ENCODE results near the gene BIRC2.
A peak's percentile ranks its signal among the peaks of the same experiment; 100 is the strongest.

The BIRC2 gene

GRCh38 chr11:102396708-102397563, 49.9 kb downstream of the BIRC2 start:
- Mint-ChIP-seq H3K27ac (peak overlapping the region; percentile 17), H3K9me3 (no peaks in the 10 kb centered on the region), H3K4me3 (no peak overlapping the region), H3K4me1 (peaks cover 28% of the 10 kb centered on the region), H3K36me3 (peaks cover 91% of the 10 kb centered on the region)
- peak; percentile 82 for ATAC-seq
- DNase-seq (ENCODE audit: low spot score in 2 of 2), result no peak

DNA sequence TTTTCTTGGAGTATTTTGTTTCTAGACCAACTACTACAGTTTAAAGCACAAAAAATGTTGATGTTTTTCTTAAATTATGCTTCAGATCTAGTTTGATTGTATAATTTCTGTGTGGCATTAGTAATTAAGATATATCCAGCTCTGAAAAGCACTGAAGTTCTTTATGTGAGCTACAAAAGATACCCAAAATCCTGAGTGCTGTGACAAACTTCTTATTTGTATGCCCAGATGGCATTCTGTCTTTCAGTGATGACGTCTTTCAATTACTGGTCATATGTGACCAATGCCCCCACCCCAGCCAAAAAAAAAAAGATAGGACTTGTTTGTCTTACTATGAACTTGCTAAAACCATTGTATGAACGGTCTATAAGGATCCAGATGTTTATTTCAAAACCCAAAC, 51.3 kb downstream of the BIRC2 start:
- H3K4me3 Mint-ChIP-seq, result no peak overlapping the region
- no peak for ATAC-seq
- no peak for DNase-seq (ENCODE audit: low spot score in 2 of 2)
- H3K4me1 Mint-ChIP-seq, result peaks cover 27% of the 10 kb centered on the region
- H3K9me3 Mint-ChIP-seq, result no peaks in the 10 kb centered on the region
- no peak overlapping the region for H3K27ac Mint-ChIP-seq
- H3K36me3 Mint-ChIP-seq, result peaks cover 99% of the 10 kb centered on the region

DNA sequence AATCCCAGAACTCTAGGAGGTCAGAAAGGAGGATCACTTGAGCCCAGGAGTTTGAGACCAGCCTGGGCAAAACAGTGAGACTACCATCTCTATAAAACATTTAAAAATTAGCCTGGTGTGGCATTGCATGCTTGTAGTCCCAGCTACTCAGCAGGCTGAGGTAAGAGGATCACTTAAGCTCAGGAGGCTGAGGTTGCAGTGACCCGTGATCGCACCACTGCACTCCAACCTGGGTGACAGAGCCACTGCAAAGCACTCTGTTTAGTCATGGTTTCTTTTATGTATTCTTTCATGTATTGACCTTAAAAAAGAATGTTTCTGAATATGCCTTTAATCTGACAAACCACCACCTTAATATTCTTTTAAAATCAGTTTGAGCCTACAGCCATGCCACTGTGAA, 52.2 kb downstream of the BIRC2 start:
- peaks cover 30% of the 10 kb centered on the region for H3K4me1 Mint-ChIP-seq
- H3K27ac Mint-ChIP-seq, result no peak overlapping the region
- H3K9me3 Mint-ChIP-seq, result no peaks in the 10 kb centered on the region
- H3K4me3 Mint-ChIP-seq, result no peak overlapping the region
- ATAC-seq, result no peak
- peaks cover 99% of the 10 kb centered on the region for H3K36me3 Mint-ChIP-seq
- no peak for DNase-seq (ENCODE audit: low spot score in 2 of 2)

GRCh38 chr11:102400603-102401002, 53.6 kb downstream of the BIRC2 start:
- H3K36me3 Mint-ChIP-seq, result peaks cover 97% of the 10 kb centered on the region
- H3K4me1 Mint-ChIP-seq, result peaks cover 32% of the 10 kb centered on the region
- no peak overlapping the region for H3K27ac Mint-ChIP-seq
- no peak for DNase-seq (ENCODE audit: low spot score in 2 of 2)
- ATAC-seq, result no peak
- H3K4me3 Mint-ChIP-seq, result no peak overlapping the region
- H3K9me3 Mint-ChIP-seq, result no peaks in the 10 kb centered on the region

DNA sequence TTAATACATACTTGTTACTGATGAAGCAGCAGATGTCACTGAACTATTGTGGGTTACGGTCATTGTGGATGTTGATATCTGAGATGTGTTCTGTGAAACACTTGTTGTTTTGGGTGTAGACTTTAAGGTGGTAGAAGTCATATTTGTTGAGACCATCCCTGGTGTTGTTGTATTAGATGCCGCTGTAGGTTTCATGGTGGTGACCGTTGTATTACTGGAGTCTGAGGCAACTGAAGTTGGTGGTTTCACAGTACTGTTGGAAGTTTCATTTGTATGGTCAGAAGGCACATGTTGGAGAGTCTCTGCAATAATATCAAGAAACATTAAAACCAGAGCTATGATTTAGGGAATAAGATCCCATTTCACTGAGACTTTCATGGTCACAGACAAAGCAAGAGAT, 54.9 kb downstream of the BIRC2 start:
- Mint-ChIP-seq H3K27ac (no peak overlapping the region), H3K9me3 (no peaks in the 10 kb centered on the region), H3K4me3 (no peak overlapping the region), H3K4me1 (peaks cover 35% of the 10 kb centered on the region), H3K36me3 (peaks cover 97% of the 10 kb centered on the region)
- ATAC-seq (peak; percentile 57), DNase-seq (ENCODE audit: low spot score in 2 of 2) (no peak)

GRCh38 chr11:102402548-102402947, 55.5 kb downstream of the BIRC2 start:
- ATAC-seq (no peak), DNase-seq (ENCODE audit: low spot score in 2 of 2) (no peak)
- Mint-ChIP-seq H3K4me3 (no peak overlapping the region), H3K36me3 (peaks cover 97% of the 10 kb centered on the region), H3K9me3 (no peaks in the 10 kb centered on the region), H3K27ac (no peak overlapping the region), H3K4me1 (peaks cover 37% of the 10 kb centered on the region)

DNA sequence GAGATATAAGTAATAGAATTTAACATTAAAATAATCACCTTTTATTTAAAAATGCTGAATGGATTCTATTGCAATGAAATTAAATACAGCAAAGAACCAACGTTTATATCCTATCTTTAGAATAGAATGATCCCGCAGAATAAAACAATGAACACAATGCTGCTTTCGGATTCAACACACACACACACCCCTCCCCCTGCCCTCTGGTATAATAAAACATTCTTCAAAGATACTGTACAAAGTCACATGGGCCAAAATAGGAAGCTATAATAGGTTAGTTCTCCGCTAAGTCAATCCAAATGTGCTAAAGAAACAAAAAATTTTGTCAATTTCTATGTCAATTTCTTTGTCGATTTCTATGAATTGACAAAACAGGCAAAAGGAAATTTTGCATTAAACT, 58.5 kb downstream of the BIRC2 start:
- Mint-ChIP-seq H3K27ac (no peak overlapping the region), H3K4me1 (peaks cover 47% of the 10 kb centered on the region), H3K9me3 (no peaks in the 10 kb centered on the region), H3K36me3 (peaks cover 84% of the 10 kb centered on the region), H3K4me3 (no peak overlapping the region)
- ATAC-seq (no peak), DNase-seq (ENCODE audit: low spot score in 2 of 2) (no peak)

- no peak for DNase-seq (ENCODE audit: low spot score in 2 of 2)
These were observed 59.1 kb downstream of the BIRC2 start for GRCh38 chr11:102406099-102406498.

GRCh38 chr11:102407901-102408300, 60.9 kb downstream of the BIRC2 start:
- Mint-ChIP-seq H3K36me3 (peaks cover 77% of the 10 kb centered on the region), H3K4me3 (no peak overlapping the region), H3K9me3 (no peaks in the 10 kb centered on the region), H3K27ac (peak overlapping the region; percentile 64), H3K4me1 (peaks cover 54% of the 10 kb centered on the region)
- DNase-seq (ENCODE audit: low spot score in 2 of 2), result no peak
- no peak for ATAC-seq

More at GRCh38 chr11:102406099-102406498, 59.1 kb downstream of the BIRC2 start:
- no peaks in the 10 kb centered on the region for H3K9me3 Mint-ChIP-seq
- no peak overlapping the region for H3K27ac Mint-ChIP-seq
- peaks cover 83% of the 10 kb centered on the region for H3K36me3 Mint-ChIP-seq
- no peak for ATAC-seq
- H3K4me1 Mint-ChIP-seq, result peaks cover 51% of the 10 kb centered on the region
- H3K4me3 Mint-ChIP-seq, result no peak overlapping the region

DNA sequence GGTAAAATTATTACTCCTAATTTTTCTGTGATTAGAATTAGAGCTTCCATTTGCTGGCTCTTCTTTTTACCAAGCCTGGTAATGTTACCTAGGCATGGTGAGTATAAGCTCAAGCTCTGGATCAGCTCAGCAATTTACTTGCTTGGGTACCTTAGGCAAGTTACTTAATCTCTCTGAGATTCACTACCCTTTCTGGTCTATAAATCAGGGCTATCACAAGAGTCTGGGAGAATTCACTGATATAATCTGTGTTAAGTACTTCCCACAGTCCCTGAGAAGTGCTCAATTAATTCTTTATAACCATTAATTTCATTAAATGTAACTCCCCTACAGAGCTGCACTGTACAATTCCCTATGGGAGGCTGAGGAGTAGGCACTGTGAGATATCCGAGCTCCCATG, 61.3 kb downstream of the BIRC2 start:
- DNase-seq (ENCODE audit: low spot score in 2 of 2), result no peak
- H3K4me1 Mint-ChIP-seq, result peaks cover 55% of the 10 kb centered on the region
- H3K36me3 Mint-ChIP-seq, result peaks cover 73% of the 10 kb centered on the region
- H3K9me3 Mint-ChIP-seq, result no peaks in the 10 kb centered on the region
- no peak overlapping the region for H3K27ac Mint-ChIP-seq
- H3K4me3 Mint-ChIP-seq, result no peak overlapping the region
- no peak for ATAC-seq

DNA sequence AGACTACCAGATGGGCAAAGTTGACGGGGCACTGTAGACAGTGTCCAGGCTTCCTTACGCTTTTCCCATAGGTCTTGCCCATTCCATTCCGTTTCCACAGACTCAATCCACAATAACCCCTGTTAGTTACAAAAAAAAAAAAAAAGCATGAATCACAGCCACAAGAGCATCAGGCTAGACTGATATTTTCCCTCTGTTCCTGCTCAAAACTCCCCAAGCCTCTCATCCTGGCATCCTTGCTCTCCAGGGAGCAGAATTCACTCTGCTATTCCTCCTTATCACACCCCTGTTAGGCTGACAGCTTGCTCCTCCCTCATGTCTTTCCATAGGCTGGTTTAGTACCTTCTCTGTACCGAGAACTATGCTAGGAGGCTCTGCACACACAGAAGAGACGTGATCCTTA, 63.4 kb downstream of the BIRC2 start:
- Mint-ChIP-seq H3K4me1 (peaks cover 66% of the 10 kb centered on the region), H3K4me3 (no peak overlapping the region), H3K36me3 (peaks cover 60% of the 10 kb centered on the region), H3K9me3 (no peaks in the 10 kb centered on the region), H3K27ac (peak overlapping the region; percentile 30)
- ATAC-seq, result no peak
- DNase-seq (ENCODE audit: low spot score in 2 of 2), result no peak

DNA sequence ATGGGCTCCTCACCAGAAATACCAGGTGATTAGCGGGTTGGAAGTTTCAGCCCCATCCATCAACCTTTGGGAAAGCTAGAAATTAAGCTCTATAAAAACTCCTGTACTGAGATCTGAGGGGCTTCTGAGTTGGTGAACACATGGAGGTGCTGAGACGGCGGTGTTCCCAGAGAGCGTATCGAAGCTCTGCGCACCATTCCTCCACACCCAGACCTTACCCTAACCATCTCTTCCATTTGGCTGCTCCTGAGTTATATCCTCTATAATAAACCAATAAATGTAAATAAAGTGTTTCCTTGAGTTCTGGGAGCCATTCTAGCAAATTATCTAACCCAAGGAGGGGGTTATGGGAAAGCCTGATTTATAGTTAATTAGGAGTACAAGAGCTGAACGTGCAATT, 64.1 kb downstream of the BIRC2 start:
- no peak overlapping the region for H3K4me3 Mint-ChIP-seq
- H3K27ac Mint-ChIP-seq, result no peak overlapping the region
- H3K4me1 Mint-ChIP-seq, result peaks cover 67% of the 10 kb centered on the region
- DNase-seq (ENCODE audit: low spot score in 2 of 2), result no peak
- ATAC-seq, result no peak
- H3K36me3 Mint-ChIP-seq, result peaks cover 57% of the 10 kb centered on the region
- no peaks in the 10 kb centered on the region for H3K9me3 Mint-ChIP-seq

DNA sequence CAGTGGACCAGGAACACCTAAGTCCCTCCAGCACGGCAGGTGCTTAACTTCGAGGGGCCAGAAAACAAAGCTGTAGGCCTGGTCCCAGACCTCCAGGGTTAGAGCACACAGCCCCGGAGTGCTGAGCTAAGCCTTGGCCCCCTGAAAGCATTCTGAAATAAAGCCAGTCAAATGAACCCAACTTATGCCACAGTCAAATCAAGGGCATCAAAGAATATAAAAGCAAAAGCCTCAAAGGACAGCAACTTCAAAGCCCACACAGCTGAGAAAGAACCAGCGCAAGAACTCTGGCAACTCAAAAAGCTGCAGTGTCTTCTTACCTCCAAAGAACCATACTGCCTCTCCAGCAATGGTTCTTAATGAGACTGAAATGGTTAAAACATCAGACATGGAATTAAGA, 66.5 kb downstream of the BIRC2 start:
- DNase-seq (ENCODE audit: low spot score in 2 of 2), result no peak
- H3K9me3 Mint-ChIP-seq, result peaks cover 2% of the 10 kb centered on the region
- peaks cover 69% of the 10 kb centered on the region for H3K4me1 Mint-ChIP-seq
- peaks cover 54% of the 10 kb centered on the region for H3K36me3 Mint-ChIP-seq
- no peak for ATAC-seq
- H3K4me3 Mint-ChIP-seq, result no peak overlapping the region
- H3K27ac Mint-ChIP-seq, result no peak overlapping the region

GRCh38 chr11:102414559-102414958, 67.5 kb downstream of the BIRC2 start:
- Mint-ChIP-seq H3K9me3 (peaks cover 2% of the 10 kb centered on the region), H3K36me3 (peaks cover 48% of the 10 kb centered on the region), H3K27ac (no peak overlapping the region), H3K4me1 (peaks cover 69% of the 10 kb centered on the region), H3K4me3 (peak overlapping the region; percentile 20)
- no peak for DNase-seq (ENCODE audit: low spot score in 2 of 2)
- ATAC-seq, result no peak

- Mint-ChIP-seq H3K4me3 (peak overlapping the region; percentile 20), H3K36me3 (peaks cover 39% of the 10 kb centered on the region), H3K27ac (peak overlapping the region; percentile 3), H3K4me1 (peaks cover 74% of the 10 kb centered on the region), H3K9me3 (peaks cover 2% of the 10 kb centered on the region)
- DNase-seq (ENCODE audit: low spot score in 2 of 2) (no peak), ATAC-seq (peak; percentile 76)
These were observed 68.4 kb downstream of the BIRC2 start for GRCh38 chr11:102415304-102415916.

DNA sequence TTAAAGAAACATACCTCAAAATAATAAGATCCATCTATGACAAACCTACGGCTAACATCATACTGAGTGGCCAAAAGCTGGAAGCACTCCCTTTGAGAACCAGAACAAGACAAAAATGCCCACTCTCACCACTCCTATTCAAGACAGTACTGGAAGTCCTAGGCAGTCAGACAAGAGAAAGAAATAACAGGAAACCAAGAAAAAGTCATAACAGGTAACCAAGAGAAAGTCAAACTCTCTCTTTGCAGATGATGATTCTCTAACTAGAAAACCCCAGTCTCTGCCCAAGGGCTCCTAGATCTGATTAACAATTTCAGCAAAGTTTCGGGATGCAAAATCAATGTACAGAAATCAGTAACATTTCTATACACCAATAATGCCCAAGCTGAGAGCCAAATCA, 70.0 kb downstream of the BIRC2 start:
- Mint-ChIP-seq H3K4me3 (peak overlapping the region; percentile 16), H3K9me3 (peaks cover 2% of the 10 kb centered on the region), H3K27ac (peak overlapping the region; percentile 7), H3K4me1 (peaks cover 70% of the 10 kb centered on the region), H3K36me3 (peaks cover 40% of the 10 kb centered on the region)
- peak; percentile 91 for ATAC-seq
- no peak for DNase-seq (ENCODE audit: low spot score in 2 of 2)
